ENCODE data around the gene TEKT5. TPM values are rescaled to one million over a fixed set of nuclear protein-coding genes. Genes with fewer than 3 reads are reported as not detected.

TEKT5 gene
- total RNA-seq, 4 donors from 2014 or later, result 0.51 to 0.94 TPM; not detected in 2

DNA sequence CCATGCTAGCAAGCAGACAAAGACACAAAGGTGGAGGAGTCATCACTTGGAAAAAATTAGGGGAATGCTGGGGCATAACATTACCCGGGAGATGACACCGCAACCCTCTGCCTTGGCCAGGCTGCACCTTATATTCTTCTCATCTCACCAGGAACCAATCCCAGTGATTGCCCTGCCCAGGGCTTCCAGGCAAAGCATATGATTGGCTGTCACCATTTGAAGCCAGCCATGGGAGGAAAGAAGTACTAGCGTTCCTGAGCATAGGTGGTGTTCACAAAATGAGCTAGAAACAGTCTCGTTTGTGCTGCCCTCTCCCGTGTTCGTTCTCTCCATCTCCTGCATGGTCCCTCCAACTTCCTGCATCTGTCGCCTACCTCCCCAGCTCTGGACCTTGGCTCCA, 29.6 kb downstream of the TEKT5 start:
- TF ChIP-seq, protein P1, sequence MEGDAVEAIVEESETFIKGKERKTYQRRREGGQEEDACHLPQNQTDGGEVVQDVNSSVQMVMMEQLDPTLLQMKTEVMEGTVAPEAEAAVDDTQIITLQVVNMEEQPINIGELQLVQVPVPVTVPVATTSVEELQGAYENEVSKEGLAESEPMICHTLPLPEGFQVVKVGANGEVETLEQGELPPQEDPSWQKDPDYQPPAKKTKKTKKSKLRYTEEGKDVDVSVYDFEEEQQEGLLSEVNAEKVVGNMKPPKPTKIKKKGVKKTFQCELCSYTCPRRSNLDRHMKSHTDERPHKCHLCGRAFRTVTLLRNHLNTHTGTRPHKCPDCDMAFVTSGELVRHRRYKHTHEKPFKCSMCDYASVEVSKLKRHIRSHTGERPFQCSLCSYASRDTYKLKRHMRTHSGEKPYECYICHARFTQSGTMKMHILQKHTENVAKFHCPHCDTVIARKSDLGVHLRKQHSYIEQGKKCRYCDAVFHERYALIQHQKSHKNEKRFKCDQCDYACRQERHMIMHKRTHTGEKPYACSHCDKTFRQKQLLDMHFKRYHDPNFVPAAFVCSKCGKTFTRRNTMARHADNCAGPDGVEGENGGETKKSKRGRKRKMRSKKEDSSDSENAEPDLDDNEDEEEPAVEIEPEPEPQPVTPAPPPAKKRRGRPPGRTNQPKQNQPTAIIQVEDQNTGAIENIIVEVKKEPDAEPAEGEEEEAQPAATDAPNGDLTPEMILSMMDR (IDR thresholded peaks at IDR 0.05; ENCODE audit: low read depth), result no peak

DNA sequence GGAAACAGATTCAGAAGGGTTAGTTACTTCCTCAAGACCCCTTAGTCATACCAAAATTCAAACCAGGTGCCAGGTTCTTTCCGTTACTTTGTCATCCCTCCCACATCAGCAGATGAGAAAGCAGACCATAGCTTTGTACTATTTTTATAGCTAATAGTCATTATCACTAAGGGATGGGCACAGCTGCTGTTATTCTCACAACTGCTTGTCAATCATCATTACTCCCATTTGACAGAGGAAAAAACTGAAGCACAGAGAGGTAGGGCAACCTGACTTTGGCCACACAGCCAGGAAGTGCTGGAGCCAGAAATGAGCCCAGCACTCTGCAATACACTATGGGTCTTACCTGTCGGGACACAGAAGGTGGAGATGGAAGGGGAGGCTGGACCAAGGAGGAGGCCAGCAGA, 30.0 kb downstream of the TEKT5 start:
- TF ChIP-seq, protein P1 (IDR thresholded peaks at IDR 0.05; ENCODE audit: low read depth), result no peak

DNA sequence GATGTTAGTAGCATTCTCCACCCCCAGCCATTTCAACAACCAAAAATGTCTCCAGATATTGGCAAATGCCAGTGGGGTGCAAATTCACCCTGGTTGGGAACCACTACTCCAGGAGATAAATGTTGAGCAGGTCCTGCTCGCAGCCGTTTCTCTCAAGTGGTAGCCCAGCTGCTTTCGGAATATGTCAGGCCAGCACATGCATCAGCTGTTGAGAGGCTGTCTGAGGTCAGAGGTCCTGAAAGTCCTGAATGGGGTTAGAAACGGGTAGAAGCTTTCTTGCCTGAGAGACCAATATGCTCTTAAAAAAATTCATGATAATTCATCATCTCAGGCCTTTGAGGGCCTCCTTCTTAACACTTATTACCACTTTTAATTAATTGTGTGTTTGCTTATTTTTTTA, 31.0 kb downstream of the TEKT5 start:
- TF ChIP-seq, protein P1 (IDR thresholded peaks at IDR 0.05; ENCODE audit: low read depth), result no peak

DNA sequence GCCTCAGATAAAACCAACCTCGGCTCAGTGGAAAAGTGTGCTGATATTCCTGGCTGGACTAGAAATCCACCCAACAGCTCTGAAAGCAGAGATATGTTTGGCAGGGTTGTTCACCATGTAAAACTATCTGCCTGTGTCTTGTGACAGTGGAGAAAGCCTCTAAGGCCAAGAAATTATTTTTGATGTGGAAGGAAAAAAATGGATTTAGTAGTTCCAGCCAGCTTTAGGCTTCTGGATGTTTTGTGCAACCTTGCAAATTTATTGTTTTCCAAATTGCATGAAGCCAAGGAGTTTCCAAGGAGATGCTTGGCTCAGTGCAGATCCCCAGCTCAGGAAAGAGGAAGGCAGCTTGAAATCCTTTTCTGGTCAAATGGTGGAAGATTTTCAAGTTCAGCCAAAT, 31.6 kb downstream of the TEKT5 start:
- TF ChIP-seq, protein P1 (IDR thresholded peaks at IDR 0.05; ENCODE audit: low read depth), result no peak

DNA sequence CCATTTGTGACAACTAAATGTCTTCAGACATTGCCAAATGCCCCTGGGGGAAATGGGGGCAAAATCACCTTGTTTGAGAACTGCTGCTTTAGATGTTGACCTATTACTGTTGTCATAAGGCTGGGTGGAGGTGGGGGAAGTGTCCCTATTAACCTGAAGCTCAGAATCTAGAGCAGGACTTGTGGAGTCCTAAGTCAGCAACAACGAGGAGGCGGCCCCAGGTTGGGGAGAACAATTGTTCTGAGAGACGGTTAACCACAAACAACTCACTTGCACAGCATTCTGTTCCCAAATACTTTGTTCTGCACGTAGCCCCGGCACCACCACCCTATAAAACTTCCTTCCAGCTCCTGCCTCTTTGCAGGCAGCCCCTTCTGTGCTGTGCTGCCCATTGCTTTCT, 32.5 kb downstream of the TEKT5 start:
- TF ChIP-seq, protein P1 (IDR thresholded peaks at IDR 0.05; ENCODE audit: low read depth), result no peak

DNA sequence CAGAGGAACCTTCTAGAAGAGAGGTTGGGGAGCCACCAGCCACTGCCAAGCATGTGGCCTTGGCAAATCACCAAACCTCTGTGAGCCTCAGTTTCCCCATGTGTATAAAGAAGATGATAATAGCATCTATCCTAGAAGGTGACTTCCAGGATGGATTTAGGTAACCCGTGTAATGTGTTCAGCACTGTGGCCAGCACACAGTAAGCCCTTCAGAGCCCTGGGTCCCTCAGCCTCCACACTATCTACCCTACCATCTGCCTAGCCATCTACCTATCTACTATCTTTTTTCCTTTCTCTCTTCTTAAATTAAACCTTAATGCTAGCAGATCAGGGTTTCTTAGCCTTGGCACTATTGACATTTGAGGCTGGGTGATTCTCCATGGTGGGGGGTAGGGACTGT, 33.0 kb downstream of the TEKT5 start:
- TF ChIP-seq, protein P1 (IDR thresholded peaks at IDR 0.05; ENCODE audit: low read depth), result no peak

DNA sequence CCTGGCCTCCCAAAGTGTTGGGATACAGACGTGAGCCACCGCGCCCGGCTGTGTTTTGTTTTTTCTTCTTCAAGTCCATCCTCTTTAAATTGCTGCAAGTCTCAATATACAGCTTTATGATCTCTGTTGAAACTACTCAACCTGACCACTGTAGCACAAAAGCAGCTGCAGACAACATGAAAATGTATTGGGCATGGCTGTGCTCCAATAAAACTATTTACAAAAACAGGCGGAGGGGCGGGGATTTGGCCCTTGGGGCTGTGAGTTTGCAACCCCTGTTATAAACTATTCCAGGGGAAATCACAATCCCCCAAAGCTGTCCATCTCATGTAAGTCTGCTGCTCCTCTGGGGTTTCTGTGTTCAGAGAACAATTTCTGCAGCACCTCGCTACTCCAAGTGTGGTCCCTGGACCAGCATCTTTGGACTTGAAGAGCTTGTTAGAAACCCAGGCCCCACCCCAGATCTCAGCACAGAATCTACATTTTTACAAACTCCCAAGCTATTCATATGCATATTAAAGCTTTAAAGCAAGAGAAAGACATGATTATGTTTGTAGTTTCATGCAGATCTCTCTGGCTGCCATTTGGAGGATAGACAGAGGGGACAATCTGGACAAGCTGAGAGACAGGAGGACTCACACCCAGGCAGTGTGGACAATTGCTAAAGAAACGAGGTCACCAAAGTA, 33.6 kb downstream of the TEKT5 start:
- TF ChIP-seq, protein P1 (IDR thresholded peaks at IDR 0.05; ENCODE audit: low read depth), result no peak

All from subcutaneous adipose tissue (tissue), 4 donors.